ENCODE results near the gene ABHD17C.

The ABHD17C gene

DNA sequence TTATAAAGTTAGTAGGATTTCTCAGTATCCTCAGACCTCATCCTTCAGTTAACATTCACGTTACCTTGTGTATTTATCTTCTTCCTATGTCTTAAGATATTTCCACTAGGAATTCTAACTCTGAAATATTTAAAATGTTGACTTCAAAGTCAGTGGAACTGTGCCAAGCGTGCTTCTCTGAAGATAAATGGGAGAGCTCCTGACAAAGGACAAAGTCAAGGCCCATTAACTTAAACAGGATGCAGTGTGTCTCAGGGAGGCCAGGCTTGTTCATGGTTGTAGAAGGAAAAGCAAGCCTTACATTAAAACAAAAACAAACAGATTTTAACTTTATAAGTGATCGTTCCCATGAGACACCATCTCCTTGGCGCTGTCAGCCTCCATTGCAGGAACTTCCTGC lies 41.5 kb downstream of the ABHD17C start:
- no peak for TF ChIP-seq TAF1 (IDR thresholded peaks at IDR 0.05; ENCODE audit: borderline replicate concordance, insufficient read depth, low read length)
- TF ChIP-seq SIN3A (IDR thresholded peaks at IDR 0.05; ENCODE audit: borderline replicate concordance, insufficient read depth, low read length), result no peak
- TF ChIP-seq, protein P1, sequence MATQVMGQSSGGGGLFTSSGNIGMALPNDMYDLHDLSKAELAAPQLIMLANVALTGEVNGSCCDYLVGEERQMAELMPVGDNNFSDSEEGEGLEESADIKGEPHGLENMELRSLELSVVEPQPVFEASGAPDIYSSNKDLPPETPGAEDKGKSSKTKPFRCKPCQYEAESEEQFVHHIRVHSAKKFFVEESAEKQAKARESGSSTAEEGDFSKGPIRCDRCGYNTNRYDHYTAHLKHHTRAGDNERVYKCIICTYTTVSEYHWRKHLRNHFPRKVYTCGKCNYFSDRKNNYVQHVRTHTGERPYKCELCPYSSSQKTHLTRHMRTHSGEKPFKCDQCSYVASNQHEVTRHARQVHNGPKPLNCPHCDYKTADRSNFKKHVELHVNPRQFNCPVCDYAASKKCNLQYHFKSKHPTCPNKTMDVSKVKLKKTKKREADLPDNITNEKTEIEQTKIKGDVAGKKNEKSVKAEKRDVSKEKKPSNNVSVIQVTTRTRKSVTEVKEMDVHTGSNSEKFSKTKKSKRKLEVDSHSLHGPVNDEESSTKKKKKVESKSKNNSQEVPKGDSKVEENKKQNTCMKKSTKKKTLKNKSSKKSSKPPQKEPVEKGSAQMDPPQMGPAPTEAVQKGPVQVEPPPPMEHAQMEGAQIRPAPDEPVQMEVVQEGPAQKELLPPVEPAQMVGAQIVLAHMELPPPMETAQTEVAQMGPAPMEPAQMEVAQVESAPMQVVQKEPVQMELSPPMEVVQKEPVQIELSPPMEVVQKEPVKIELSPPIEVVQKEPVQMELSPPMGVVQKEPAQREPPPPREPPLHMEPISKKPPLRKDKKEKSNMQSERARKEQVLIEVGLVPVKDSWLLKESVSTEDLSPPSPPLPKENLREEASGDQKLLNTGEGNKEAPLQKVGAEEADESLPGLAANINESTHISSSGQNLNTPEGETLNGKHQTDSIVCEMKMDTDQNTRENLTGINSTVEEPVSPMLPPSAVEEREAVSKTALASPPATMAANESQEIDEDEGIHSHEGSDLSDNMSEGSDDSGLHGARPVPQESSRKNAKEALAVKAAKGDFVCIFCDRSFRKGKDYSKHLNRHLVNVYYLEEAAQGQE (IDR thresholded peaks at IDR 0.05; ENCODE audit: insufficient read depth in 1 of 2, low read depth in 2 of 2, low read length in 2 of 2), result no peak
- TF ChIP-seq POLR2AphosphoS5 (IDR thresholded peaks at IDR 0.05; ENCODE audit: low read depth, low read length), result no peak
- TF ChIP-seq FOXP2 (optimal IDR thresholded peaks at IDR 0.05; ENCODE audit: borderline replicate concordance, extremely low read depth, extremely low read length, insufficient read depth), result no peak

DNA sequence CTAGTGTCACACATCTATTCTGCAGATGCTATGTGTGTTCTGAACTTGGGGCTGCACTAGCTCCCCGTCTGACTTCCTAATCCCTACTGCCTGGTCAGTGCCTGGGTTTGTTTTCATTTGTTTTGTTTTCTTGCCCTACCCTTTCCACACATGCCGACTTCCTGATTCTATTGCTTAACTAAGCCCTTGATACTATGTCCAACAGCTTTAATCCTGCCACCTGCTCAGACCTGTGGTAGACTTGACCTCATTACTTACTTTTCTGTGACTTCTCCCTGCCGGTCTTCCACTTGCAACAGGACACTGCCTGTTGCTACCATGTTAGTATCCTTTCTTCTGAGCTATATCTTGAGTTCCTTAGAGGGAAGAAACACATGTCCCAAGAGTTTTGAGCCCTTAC lies 44.8 kb downstream of the ABHD17C start:
- TF ChIP-seq FOXP2 (optimal IDR thresholded peaks at IDR 0.05; ENCODE audit: borderline replicate concordance, extremely low read depth, extremely low read length, insufficient read depth), result no peak
- TF ChIP-seq, protein P1 (IDR thresholded peaks at IDR 0.05; ENCODE audit: insufficient read depth in 1 of 2, low read depth in 2 of 2, low read length in 2 of 2), result no peak
- TF ChIP-seq POLR2AphosphoS5 (IDR thresholded peaks at IDR 0.05; ENCODE audit: low read depth, low read length), result no peak
- TF ChIP-seq TAF1 (IDR thresholded peaks at IDR 0.05; ENCODE audit: borderline replicate concordance, insufficient read depth, low read length), result no peak
- TF ChIP-seq SIN3A (IDR thresholded peaks at IDR 0.05; ENCODE audit: borderline replicate concordance, insufficient read depth, low read length), result no peak

DNA sequence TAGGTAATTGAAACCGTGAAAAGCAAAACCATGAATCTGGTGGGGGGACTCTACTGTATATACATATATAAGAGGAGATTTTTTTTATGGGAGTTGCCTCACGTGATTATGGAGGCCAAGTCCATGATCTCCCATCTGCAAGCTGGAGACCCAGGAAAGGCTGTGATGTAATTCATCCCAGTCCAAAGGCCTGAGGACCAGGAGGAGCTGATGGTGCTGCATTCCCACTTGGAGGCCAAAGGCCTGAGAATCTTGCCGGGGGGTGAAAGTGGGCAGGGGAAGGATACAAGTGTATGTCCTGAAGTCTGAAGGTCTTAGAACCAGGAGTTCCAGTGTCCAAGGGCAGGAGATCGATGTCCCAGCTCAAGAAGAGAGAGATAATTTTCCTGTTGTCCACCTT lies 47.0 kb downstream of the ABHD17C start:
- no peak for TF ChIP-seq SIN3A (IDR thresholded peaks at IDR 0.05; ENCODE audit: borderline replicate concordance, insufficient read depth, low read length)
- TF ChIP-seq, protein P1 (IDR thresholded peaks at IDR 0.05; ENCODE audit: insufficient read depth in 1 of 2, low read depth in 2 of 2, low read length in 2 of 2), result no peak
- no peak for TF ChIP-seq FOXP2 (optimal IDR thresholded peaks at IDR 0.05; ENCODE audit: borderline replicate concordance, extremely low read depth, extremely low read length, insufficient read depth)
- no peak for TF ChIP-seq POLR2AphosphoS5 (IDR thresholded peaks at IDR 0.05; ENCODE audit: low read depth, low read length)
- no peak for TF ChIP-seq TAF1 (IDR thresholded peaks at IDR 0.05; ENCODE audit: borderline replicate concordance, insufficient read depth, low read length)

DNA sequence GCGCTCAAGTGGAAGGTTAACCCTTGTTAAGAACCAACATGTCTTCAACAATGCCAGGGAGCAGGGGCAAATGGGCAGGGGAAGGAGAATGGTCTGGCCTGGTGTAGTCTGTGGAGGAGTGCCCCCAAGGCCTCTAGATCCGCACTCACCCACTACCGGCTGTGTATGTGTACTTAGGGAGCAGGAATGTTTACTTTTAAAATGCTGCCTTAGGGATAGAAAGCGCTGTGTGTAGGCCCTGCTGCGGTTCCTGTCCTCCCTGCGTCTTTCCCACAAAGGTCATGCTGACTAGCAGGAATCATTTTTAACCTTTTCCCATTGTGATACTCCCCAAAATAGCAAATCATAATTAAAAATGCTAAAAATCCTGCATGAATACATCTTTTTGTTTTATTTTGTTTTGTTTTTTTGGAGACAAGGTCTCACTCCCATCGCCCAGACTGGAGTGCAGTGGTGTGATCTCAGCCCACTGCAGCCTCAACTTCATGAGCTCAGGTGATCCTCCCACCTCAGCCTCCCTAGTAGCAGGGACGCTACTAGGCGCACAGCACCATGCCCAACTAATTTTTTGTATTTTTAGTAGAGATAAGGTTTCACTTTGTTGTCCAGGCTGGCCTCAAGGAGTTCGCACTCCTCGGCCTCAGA lies 48.2 kb downstream of the ABHD17C start:
- TF ChIP-seq SIN3A (IDR thresholded peaks at IDR 0.05; ENCODE audit: borderline replicate concordance, insufficient read depth, low read length) (no peak), FOXP2 (optimal IDR thresholded peaks at IDR 0.05; ENCODE audit: borderline replicate concordance, extremely low read depth, extremely low read length, insufficient read depth) (peak; percentile 11)

DNA sequence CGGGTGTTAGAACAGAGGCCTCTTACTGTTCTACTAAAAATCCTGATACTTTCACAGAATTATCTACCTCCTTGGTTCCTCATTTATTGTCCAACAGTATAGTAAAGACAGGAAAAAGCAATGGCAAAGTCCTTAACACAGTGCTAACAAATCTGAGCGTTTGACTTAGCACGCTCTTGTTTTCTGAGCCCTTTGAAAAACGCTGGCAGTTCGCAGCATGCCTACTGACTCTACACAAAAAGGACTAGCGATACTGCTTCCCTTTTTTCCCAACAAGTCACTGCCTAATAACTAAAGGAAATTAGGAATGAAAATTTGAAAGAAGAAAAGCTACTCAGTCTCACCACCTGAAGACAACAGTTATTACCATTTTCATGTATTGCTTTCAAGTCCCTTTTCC lies 49.3 kb downstream of the ABHD17C start:
- TF ChIP-seq POLR2AphosphoS5 (IDR thresholded peaks at IDR 0.05; ENCODE audit: low read depth, low read length), result no peak
- no peak for TF ChIP-seq SIN3A (IDR thresholded peaks at IDR 0.05; ENCODE audit: borderline replicate concordance, insufficient read depth, low read length)
- TF ChIP-seq, protein P1 (IDR thresholded peaks at IDR 0.05; ENCODE audit: insufficient read depth in 1 of 2, low read depth in 2 of 2, low read length in 2 of 2), result no peak
- TF ChIP-seq TAF1 (IDR thresholded peaks at IDR 0.05; ENCODE audit: borderline replicate concordance, insufficient read depth, low read length), result no peak
- no peak for TF ChIP-seq FOXP2 (optimal IDR thresholded peaks at IDR 0.05; ENCODE audit: borderline replicate concordance, extremely low read depth, extremely low read length, insufficient read depth)
